NCI-H524 (cell line): ENCODE data around the gene TMEM87A.
A peak's percentile ranks its signal among the peaks of the same experiment; 100 is the strongest.
"Not testable (repeated sequence)": the region's sequence is repeated elsewhere in the genome, so short reads cannot be mapped to it uniquely, and the experiment has no call there.

Experiments
- DNase-seq, 2 experiments: peaks; one replicate each; lab custom pipeline; 2025; lab: John Stamatoyannopoulos, UW

Gene TMEM87A

GRCh38 chr15:42272939-42273899 lies at the start of gene TMEM87A, which contains the start of gene GANC:
Gene TMEM87A (minus strand): TSS chr15:42273433. CDS start chr15:42273398, 35 bp downstream.
Gene GANC (plus strand): TSS chr15:42273201. CDS start chr15:42274482, 1,281 bp downstream.
- peak; percentile 99 for DNase-seq

GRCh38 chr15:42319206-42319605 lies 46.0 kb upstream of the TMEM87A start:
- no peak for DNase-seq

GRCh38 chr15:42316282-42316805 lies 43.1 kb upstream of the TMEM87A start:
- DNase-seq = not testable (repeated sequence)

DNA sequence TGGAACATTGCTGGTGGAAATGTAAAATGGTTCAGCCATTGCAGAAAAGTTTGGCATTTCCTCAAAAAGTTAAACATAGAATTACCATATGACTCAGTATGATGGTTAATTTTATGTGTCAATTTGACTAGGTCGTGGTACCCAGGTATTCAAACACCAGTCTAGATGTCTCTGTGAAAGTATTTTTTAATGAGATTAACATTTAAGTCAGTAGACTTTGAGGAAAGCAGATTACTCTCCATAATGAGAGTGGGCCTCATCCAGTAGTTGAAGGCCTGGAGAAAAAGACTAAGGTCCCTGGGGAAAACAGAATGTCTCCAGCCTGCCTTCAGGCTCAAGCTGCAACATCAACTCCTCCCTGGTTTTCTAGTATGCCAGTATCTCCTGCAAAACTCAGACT lies 42.3 kb upstream of the TMEM87A start:
- peak in 1 of 2 experiments; percentile 21 for DNase-seq

DNA sequence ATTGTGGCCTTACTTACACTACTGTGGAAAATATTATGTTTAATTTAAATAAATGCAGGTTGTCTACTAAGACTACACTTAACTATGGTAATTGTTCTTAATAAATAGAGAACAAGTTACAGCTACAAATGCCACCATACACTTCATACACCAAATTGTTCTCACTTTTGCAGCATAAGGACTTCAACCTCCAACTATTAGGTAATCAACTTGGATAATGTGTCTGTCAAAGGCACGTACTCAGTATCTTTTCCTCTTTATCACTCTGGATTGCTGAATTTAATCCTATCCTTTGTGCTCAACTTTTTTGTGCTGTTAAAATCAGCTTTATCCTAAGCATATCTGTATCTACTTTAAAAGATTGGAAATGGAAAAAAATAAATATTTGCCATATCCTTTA lies 41.6 kb upstream of the TMEM87A start:
- no peak for DNase-seq

- DNase-seq = no peak
Measured at GRCh38 chr15:42313463-42313862, 40.2 kb upstream of the TMEM87A start.

DNA sequence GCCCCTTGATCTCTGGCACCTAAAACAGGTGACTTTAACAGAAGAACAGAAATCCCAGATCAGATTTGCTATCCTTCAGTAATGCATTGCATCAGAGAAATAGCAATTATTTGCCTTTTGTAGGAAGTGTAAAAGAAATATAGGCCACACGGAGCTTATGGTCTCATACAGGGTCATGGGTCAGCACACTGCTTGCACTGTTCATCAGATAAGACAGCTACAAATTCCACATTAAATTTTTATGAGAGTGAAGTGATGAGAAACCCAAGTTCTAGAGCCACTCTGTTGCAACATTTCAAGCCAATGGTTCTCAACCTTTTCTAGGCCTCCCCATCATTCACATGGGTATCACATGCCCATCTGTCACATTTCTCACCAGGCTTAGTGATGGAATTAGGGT lies 33.4 kb upstream of the TMEM87A start:
- DNase-seq = no peak

- not testable (repeated sequence) for DNase-seq
Measured at GRCh38 chr15:42301004-42301403, 27.8 kb upstream of the TMEM87A start.

DNA sequence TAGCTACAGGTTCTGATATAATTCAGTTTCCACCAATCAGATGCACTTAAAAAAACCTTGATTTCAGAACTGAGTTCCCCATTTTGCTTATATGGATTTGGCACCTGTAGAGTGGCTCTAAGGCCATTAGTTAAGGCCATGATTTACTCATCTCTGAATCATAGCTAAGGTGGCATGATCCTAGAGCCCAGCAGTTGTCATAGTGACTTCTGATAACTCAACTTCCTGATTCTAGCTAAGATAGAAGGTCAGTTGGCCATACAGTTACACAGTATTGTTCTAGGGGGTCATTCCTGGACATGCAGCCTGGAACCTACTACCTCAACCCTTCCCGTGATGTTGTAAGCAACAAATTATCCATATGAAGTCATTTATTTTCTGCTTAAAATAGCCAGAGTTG lies 15.9 kb upstream of the TMEM87A start:
- no peak for DNase-seq

GRCh38 chr15:42287931-42288330 lies 14.7 kb upstream of the TMEM87A start:
- DNase-seq = no peak

DNA sequence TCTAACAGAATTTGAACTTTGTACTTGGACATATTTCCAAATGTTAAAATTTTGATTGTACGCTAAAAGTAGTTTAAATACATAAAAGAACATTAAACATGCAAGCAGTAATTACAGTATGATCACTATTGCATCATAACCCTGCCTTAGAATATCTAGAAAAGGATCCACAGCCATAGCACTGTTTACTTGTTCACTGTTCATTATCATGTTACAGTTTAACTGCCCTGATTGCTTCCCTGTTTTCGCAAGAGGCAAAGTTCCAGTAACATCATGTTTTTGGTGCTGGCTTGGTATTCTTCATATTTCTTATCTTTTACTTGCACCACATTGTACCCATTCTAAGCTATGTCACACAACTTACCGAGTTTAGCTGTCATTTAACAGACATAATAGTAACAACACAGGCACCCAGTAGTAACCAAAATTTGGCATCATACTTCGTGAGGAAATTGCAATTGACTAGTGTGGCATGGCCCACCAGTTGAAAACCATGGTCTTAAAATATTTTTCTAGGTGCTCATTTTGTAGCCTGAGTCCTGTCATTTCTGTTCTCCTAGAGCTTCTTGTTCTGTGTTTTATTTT lies 13.3 kb upstream of the TMEM87A start:
- DNase-seq = no peak

DNA sequence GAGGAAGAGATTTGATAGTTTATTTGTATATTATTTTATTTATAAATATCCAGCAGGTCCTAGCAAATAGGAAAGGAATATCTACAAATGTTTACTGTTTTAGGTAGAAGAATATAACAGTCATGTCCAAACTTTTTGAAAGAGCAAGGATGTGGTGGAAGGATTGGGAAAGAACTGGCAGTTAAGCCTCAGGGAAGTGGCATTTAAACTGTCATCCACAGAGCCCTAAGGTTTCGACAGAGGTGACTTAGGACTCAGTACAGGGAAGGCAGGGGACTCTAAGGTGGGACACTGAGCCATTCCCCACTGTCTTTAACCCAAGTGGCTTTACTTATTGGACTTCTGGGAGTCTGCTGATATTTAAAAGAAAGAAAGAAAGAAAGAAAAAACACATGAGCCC lies 11.8 kb upstream of the TMEM87A start:
- no peak for DNase-seq

GRCh38 chr15:42284551-42284950 lies 11.3 kb upstream of the TMEM87A start:
- no peak for DNase-seq

- DNase-seq = no peak
Measured at GRCh38 chr15:42283671-42284070, 10.4 kb upstream of the TMEM87A start.

GRCh38 chr15:42282926-42283325 lies 9.7 kb upstream of the TMEM87A start:
- DNase-seq = no peak

GRCh38 chr15:42282344-42282743 lies 9.1 kb upstream of the TMEM87A start:
- DNase-seq = no peak

DNA sequence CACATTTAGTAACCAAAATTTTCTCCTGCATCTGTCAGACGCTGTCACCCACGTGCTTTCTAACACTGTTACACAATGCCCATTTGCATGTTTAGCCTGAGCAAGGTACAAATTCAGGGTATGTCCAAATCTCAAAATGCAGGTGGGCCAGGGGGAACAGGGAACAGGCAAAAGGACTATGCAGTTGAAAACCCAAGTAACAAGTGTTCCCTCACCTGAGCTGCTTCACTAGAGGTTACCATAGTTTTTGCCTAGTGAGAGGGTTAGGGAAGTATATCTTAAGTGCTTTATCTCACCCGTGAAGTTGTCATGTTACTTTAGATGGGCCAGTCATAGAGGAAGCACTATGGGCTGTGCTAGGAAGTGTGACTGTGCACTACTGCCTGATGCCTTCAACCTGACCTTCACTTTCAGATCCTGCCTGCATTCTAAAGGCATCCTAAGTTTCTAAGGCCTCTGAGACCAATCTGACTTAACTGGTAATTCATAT lies 6.0 kb upstream of the TMEM87A start:
- DNase-seq = no peak

GRCh38 chr15:42276762-42277161 lies 3.5 kb upstream of the TMEM87A start:
- DNase-seq = no peak

DNA sequence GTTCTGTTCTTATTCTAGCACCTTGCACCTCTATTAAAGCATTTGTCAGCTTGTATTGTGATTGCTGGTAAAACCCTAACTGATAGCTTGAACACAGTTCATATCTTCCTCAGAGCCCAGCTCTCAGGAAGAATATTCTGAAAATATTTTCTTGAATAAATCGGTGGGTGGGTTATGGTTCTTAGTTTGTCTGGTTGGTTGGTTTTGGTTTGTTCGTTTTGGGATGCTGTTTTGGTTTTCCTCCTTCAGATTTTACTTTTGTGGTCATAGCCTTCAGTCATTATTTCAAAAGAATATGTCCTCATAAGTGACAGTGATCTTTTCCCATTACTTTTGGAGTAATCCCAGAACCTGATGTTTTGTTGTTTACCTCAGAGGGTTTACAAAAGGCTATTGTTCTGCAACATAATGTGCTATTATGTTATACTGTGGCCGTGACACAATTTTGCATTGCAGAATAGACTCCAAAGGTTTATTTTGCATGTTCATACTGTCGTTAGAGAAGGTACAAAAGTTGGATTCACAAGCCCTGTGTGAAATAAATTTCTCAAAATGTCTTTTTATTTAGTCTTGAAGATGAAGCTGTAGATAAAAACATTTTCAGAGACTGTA lies 2.7 kb upstream of the TMEM87A start:
- no peak for DNase-seq

DNA sequence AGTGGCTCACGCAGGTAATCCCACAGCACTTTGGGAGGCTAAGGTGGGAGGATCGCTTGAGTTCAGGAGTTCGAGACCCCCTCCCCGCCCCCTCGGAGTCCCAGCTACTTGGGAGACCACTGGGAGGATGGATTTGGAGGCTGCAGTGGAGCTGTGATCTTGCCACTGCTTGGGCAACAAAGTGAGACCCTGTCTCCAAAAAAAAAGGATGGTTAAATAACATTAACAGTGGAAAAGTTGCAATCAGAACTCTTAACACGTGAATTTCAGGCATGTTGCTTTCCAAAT lies 1.4 kb upstream of the TMEM87A start:
- DNase-seq = peak in 1 of 2 experiments; percentile 19

DNA sequence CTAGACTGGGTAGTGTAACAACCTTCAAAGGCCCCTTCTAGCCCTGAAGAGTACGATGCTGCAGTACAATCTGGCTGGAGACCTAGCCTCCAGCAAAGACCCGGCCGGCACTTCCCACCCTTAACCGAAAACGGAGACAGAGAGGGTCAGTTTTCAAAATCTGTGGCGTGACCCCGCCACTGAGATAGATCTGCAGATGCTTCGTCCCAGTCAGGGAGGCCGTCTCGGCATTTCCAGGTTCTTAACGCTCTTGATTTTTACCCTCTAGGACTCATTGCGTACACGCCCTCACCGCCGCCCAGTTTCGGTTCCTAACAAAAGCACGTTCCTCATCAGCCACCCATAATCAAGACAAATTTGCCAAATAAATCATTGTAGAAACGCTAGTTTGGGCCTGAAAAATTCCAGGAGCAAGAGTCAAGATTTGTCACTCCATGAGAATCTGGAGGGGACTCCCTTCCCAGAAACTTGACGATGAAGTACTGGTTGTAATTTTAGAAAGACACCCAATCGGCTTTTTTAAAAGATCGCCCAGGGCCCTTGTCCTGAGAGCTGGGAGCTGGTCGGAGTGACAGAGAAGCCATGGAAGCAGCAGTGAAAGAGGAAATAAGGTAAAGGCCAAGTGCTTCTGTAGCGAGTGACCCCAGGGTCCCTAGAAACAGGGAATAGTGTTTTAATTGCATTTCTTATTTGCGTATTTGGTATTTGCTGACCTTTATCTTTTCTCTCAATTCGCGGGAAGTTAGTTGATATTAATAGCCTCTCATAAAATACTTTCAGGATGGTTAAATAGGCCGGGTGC lies 868 bp upstream of the TMEM87A start:
- DNase-seq = peak; percentile 9 to 59

DNA sequence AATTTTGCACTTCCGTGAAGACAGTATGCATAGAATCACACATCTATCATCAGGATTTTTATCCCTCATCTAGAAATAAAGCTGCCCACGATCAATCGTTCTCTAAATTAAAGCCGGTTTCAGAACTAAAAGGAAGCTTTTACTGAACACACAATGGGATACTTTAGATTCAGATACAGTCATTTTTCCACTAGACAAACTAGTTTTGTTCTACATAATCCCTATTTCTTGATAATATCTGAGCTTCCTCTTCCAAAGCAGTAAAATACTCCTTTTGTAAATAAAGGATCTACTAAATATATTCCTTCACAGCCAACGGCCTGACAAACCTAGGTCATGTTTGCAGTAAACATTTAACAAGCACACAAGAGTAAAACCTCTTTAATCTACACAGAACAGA lies 2.2 kb downstream of the TMEM87A start:
- DNase-seq = no peak
